ENCODE measurements around the gene MAP2.
A peak's percentile ranks its signal among the peaks of the same experiment; 100 is the strongest.

MAP2 gene

DNA sequence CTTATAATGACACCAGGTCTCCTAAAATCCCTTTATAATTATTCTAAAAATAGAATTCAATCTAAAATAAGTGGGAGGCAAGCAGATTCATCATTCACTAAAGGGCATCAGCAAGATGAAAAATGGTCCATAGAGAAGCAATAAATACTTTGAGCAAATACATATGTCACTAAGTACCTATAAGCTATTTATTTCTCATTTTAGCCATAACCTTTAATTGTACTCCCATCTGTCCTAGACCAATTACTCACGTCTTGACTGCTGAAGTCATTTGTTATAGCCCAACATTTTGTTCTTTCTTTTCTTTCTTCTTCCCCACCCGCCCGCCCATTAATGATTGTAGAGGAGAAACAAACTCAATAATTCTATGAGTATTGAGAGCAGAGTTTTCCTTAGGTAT, 105.7 kb downstream of the MAP2 start:
- DNase-seq (ENCODE audit: low read depth in 2 of 2), result no peak

DNA sequence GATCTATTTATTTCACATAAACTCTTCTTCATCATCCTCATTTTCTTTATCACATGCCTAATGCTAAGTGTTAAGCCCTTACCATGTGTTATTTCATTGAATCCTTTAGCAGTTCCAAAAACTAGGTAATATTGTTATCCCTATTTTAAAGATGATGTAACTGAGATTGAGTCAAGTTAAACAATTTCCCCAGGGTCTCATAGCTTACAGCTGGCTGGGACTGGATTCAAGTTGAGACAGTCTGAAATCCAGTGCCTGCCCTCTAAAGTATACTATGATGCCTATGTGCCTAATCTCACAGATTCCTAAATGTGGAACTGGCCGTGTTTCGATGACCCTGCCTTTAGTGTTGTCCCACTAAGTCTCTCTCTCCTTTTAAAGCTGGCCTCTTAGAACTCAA, 108.5 kb downstream of the MAP2 start:
- no peak for DNase-seq (ENCODE audit: low read depth in 2 of 2)

DNA sequence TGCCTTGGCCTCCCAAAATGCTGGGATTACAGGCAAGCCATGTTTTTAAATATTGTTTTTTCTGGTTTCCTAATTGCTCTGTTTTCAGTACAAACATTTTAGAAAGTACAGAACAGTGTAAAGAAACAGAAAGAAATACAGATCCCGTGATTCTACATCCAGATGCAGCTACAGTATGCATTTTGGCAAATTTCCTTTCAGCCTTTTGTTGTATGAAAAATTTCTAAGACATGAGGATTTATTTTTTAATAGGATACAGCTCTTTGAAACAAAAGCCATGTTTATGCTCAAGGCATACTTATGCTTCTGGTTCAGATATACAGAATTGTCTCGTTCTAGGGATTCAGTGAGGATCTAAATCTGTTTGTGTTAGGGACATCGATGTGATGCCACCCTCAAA, 109.5 kb downstream of the MAP2 start:
- no peak for DNase-seq (ENCODE audit: low read depth in 2 of 2)

DNA sequence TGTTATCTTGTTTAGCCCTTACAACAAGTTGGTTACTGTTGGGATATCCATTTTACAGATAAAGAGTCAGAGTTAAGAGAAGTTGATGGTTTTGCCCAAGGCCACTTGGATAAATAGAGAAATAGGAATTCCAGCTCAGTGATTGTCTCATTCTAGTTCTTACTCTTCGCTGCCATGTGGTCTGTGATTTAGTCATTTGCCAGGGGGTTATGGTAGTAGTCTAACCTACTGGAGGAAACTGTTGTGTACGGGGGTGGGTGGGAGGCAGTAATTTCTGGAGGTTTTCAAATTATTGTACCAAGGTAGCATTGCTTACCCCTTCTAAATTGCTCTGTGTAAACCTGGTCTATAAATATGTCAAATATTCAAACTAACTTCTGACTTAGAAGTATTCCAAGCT, 110.4 kb downstream of the MAP2 start:
- DNase-seq (ENCODE audit: low read depth in 2 of 2), result no peak

DNA sequence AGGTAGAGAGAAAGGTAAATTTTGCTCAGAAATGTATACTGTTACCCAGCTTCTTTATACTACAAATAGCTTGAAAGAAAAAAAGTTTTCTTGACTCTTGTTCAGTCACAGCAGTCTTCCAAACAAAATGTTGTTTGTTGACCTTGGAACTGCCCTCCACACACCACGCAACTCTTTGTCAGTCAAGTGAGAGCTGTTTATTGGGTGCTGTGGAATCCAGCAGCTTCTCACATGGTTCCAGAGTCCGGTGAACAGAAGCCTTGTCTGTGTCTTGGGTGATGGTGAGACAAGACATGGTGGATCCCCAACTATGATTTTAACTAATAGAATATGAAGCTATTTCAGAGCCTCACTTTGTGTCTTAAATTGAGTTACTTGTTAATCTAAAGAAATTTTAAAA, 112.5 kb downstream of the MAP2 start:
- no peak for DNase-seq (ENCODE audit: low read depth in 2 of 2)

DNA sequence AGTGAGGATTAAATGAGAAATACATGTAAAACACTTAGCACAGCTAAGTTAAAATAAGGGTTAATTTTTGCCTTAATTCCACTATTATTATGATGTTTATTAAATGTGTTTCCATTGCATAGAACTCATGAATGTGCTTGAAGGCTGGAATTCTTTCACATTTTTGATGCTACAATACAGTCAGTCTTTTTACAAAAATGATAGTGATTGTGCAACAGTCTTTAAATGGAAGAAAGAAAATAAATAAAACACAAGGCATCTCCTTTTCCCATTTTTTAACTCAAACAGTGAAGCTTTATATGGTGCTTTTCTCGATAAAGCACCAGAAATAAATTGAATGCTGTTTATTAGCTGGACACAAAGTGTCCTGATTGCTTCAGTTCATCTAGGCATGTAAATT, 123.9 kb downstream of the MAP2 start:
- no peak for DNase-seq (ENCODE audit: low read depth in 2 of 2)

DNA sequence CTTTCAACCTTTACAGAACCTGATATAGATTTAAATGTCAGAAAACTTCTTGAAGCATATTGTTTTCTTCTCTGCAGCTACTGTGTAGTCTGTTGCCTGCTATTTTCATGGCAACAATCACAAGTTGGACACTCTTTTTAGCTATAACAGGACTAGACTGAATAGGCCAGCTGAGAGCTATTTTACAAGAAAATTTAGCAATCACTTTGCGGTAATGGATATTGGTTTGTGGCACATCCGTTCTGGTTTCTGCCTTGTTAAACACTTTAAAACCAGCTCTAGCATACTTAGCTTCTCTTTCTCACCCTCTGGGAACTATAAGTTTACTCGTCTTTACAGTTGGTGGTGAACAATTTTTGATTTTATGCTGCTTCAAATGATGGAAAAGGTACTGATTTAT, 125.7 kb downstream of the MAP2 start:
- no peak for DNase-seq (ENCODE audit: low read depth in 2 of 2)

DNA sequence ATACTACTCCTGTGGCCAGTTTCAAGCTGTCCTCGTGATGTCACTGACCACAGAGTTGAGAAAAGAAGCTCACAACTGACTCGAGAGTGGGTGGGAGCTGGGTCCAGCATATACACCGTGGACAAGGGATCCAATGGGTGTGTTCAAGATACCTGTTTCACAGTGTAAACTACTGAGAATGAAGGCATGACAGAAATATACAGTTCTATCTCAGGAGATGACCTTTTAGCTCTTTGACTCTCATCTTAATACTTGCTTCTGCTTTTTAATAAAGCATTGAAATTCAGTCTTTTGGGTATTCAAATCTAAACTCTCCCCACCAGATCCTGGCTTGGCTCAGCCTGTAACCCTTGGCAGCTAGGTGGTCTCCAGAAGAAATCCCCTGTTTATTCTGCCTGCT, 130.1 kb downstream of the MAP2 start:
- DNase-seq (ENCODE audit: low read depth in 2 of 2), result no peak

DNA sequence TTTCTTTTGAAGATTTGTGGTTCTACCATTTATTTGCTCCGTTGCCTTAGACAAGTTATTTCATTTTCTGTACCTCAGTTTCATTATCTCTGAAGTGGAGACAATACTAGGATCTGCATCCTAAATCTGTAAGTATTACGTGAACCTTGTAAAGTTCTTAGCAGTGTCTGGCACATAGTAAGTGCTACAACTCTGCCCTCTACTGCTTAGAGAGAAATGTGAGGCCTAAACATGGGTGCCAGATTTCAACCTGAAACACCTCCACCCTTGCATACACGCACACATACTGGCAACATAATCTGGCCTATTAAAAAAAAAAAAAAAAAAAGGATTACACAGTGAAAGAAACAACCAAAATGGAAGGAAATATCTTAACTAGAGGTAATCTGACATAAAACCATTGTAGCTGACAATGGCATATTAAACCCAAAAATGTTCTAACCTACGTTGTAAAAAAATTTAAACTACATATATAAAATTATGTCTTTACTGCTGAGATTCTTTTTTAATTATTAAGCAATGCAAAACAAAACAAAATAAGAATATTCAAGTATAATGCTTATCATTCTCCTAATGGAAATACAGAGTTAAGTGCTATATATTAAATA, 132.6 kb downstream of the MAP2 start:
- peak in 1 of 2 experiments; percentile 29 for DNase-seq (ENCODE audit: low read depth in 2 of 2)

DNA sequence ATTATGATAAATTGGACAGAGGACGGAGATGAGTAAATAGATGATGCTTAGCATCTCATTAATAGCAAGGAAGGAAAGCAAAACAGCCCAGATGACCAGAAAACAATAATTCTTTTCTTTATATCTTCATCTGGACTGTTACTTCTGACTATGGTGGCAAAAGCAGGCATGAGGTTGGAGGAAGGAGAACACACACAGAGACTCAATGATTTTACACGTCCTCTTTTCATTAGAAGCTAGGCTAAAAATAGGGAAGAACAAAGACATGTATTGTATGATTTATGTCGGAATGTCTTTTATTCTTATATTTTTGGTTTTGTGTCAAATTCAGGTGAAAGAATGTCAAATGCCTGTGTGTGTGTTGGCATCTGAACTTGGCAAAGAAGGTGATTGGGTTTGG, 137.1 kb downstream of the MAP2 start:
- no peak for DNase-seq (ENCODE audit: low read depth in 2 of 2)

DNA sequence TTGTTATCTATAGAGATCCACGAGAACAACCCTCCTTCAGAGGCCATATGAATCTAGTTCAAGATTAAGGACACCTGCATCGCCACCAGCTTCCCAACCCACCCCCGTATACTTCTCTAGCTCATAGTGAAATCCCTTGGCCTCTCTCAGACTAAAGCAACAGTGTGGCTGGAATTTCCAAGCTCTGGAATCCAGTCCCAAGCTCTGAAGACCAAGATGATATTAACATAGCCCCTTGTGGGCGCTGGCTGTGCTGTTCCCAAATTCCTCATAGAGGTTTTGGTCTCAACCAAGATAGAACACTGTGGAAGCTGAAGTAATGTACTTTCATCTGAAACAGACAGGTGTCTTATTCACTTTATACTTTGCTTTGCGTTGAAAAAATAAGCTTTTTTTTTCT, 139.6 kb downstream of the MAP2 start:
- DNase-seq (ENCODE audit: low read depth in 2 of 2), result no peak

DNA sequence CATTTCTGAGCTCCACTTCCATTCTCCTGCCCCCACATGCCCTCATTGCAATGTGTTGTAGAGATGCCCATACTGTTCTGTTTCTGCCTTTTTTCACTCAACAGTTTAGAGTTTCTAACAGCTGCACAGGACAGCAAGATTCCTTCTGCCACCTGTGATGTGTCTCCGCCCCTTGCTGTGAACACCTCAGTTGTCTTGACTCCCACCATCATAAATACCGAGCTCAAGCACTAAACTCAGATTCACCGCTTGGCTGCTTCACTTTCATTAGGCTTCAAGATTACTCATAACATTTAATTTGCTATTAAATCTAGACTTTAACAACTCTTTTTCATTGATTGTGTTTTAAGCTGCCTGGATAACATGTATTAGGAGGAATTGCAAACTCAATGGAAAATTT, 141.0 kb downstream of the MAP2 start:
- no peak for DNase-seq (ENCODE audit: low read depth in 2 of 2)

DNA sequence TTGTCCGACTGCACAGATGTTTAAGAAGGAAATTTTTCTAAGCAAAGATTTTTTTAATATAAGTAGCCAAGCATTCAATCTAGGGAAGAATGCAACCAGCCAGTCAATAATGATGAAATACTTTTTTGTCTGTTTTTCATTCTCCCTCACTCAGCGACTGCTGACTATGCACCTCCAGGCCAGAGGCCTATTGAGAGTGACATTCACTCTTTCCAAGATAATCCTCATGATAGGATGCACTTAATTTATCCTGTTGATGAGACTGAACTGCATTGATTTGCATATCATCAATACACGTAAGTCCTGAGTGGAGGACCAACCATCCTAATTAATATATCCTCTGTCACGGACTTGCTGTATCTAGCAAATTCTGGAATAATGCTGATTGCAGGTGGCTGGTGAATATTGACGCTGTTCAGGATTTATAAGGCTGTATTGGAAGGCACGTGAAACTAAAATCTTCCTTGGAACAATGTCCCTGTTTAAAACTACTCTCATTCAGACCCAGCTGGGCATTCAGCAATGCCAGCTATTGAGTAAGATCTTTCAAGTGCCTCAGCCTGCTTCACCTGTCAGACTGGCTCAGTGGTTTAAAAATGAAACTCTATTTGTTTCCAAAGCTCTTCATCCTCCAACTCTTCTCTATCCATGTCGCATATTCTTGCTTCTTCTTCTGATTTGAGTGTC, 142.2 kb downstream of the MAP2 start:
- DNase-seq (ENCODE audit: low read depth in 2 of 2), result no peak

DNA sequence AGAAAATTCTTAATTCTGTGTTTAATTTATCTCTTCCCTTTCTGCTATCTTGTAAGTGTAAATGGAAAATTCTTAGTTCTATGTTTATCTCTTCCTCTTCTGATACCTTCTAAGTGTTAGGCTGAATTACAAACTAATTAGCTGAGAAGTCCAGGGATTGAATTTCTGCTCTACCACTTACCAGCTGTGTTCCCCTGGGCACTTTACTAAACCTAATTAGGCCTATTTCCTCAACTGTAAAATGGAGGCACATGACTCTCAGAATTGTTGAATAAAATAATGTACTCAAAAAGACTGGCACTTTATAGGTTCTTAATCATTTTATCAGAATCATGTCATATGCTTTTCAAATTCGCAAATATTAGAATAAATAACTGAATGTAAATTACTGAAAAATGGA, 146.3 kb downstream of the MAP2 start:
- DNase-seq (ENCODE audit: low read depth in 2 of 2), result no peak

DNA sequence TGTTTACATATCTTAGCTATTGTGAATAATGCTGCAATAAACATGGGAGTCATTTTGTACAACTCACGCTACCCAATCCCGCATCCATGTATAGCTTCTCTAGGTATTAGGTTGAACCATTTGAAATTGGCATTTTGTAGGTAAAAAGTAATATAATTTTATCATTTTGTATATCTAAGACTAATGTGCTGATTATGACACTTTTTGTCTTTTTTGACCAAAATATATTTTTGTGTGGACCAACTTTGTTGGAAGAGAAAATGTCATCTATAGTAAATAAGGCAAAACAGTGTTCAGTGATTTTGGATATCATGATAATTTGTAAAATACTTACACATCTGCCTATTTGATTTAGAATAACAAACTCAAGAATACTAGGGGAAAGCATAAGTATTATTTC, 150.7 kb downstream of the MAP2 start:
- DNase-seq (ENCODE audit: low read depth in 2 of 2), result no peak

DNA sequence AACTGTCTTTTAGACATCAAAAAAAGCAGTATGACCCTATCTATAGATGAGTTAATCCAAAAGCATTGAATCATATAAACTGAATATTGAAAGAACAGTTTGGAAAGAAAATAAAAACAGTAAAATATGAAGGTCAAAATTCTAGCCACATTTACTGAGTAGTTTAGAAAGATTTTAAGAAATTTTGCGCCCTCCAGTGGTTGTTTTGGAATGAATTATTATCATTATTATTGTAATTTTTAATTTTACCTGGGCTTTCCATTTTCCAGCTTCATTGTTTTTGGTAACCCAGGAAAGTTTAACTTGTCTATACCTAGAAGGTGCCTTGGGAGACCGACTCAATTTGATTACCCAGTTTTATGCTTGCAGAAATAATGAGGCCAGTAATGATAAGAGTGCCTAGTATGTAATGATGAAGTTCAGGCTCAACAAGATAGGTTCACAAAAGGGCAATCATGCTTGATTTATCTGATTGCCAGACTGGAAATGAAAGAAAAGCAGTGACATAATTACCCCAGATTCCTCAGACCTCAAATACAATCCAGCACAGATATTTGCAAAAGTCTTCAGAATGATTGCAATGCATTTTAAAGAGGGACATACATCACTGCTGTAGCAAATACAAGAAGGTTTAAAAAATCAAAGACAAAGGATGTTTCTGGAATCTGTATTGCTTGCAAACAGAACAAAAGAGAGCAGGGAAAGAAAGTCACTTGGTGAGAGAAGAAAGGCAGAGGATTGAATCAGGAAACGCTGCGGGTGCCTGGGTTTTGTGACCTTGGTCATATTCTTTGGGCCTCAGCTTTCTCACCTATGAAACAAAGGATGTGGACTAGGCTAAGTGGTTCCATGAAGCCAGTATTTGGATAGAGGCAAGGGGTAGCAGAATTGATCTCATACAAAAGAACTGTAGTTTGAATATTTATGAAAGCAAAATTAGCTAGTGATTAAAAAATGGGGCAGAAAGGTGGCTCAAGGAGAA, 153.8 kb downstream of the MAP2 start:
- DNase-seq (ENCODE audit: low read depth in 2 of 2), result no peak

DNA sequence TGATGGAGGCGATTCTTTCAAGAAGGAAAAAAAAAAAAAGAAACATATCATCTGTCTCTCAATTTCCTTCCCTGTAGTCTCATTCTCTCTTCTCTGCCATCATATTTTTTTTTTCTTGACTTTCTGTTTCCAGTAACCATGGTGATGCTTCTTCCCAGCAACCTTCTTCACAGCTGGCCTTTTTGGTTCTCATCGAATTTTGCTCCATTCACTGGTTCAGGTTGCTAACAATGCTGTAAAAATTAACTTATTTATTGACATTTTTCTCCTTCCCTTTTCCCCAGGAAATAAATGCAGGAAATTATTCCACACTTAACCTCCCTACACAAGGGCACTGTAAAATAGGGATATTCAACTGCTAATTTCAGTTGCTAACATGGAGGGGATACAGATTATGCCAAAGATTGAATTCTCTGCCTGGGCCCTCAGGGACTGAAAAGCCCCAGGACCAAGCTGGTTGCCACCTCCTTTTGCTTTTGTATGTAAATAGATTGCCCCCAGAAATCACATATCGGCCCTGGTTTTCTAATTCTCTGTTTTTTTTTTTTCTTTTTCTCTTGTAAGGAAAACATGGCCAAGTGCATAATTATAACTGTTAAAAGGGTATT, 154.7 kb downstream of the MAP2 start:
- DNase-seq (ENCODE audit: low read depth in 2 of 2), result no peak

DNA sequence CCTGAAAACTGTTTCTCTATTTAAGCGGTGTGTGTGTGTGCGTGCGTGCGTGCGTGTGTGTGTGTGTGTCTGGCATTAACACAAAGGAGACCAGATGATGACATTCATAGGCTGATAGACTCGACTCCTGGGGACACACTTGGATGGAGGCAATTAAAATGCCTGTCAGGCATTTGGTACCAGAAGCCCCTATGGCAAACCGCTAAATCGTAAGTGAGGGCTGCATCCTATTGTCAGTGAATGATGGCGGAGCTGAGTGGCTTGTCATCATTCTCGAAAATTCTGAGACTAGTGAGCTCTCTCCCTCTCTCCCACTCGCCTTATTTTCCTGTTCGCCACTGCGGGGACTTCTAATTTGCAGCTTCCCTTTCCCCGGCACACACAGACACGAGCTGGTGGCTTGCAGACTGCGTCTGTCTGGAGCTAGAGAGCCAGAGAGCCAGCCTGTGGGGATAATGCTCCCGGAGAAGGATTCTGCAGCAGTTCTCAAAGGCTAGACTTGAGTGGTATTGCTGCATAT, 155.4 kb downstream of the MAP2 start:
- DNase-seq (ENCODE audit: low read depth in 2 of 2), result peak in 1 of 2 experiments; percentile 5

DNA sequence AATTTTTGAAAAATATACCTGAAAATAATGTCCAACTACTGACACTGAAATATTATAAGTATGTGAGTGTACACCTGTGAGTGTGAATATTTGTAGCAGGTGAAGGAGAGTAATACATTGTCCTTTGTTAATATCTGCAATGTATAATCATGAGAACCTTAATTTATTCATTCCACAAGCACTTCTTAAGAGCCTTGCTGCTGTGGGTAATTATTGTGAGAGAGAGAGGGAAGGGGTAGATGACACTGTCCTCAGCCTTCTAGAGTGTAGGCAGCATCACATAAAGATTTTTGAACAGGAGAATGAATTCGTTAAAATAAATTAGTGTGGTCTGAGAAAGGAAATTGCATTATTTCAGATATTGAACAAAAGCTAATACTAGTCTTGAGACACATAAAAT, 157.2 kb downstream of the MAP2 start:
- no peak for DNase-seq (ENCODE audit: low read depth in 2 of 2)

DNA sequence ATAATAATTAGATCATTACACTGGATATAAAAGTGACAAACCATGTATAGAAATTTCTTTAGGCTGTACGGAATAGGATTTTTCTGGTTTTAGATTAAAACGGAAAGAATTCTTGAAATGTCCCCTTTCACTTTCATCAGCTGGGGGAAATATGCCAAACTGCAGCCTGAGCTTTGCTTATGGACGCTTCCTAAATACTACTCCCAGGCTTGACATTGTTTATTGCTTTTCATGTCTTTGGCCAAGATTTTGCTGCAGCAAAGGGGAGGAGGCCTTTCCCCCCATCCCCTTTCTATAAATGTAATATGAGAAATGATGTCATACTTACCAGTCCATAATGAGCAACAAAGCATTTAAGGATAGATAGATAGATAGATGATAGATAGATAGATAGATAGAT, 158.4 kb downstream of the MAP2 start:
- DNase-seq (ENCODE audit: low read depth in 2 of 2), result no peak

DNA sequence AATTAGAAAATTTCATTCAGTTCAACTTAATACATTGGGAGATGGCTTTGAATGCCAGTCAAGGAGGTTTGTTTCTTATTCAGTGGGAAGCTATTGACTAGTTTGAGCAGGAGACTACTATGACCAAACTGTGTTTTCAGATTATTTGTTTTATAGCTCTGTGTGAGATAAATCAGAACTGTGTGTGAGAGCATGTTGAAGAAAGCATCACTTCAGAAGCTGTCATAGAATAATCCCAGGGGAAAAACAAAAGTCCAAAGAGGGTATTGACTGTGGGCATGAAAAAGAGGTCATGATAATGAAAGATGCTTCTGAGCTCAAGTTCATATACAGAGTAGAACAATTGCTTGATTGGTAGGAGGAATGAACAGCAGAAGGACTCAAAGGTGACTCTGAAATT, 160.6 kb downstream of the MAP2 start:
- DNase-seq (ENCODE audit: low read depth in 2 of 2), result no peak

DNA sequence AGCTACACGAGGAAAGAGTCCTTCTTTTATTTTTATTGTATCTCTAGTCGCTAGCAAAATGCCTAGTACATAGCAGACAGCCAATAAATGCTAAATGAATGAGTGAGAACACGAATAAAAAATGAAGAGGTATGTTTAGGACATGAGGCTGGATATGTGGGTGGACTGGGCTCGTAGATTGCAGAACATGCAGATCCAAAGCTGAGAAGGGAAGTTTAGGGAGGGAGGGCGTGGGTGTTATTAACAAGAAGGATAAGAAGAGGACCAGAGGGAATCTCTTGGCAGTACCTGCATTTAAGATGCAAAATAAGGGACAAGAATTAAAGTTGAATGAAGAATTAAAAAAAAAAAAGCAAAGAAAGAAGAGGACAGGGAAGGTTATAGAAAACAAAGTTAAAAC, 161.1 kb downstream of the MAP2 start:
- no peak for DNase-seq (ENCODE audit: low read depth in 2 of 2)

Measured in fibroblast of skin of left biceps (primary cell).